ENCODE measurements around the gene PRRG4. TPM values are rescaled to one million over a fixed set of nuclear protein-coding genes. Genes with fewer than 3 reads are reported as not detected.

Gene PRRG4
- total and polyA plus RNA-seq, 2 of the 13 experiments (the other 11 are each of a cell fraction or from before 2014, with no cell fraction given): 0.24 to 0.95 TPM

DNA sequence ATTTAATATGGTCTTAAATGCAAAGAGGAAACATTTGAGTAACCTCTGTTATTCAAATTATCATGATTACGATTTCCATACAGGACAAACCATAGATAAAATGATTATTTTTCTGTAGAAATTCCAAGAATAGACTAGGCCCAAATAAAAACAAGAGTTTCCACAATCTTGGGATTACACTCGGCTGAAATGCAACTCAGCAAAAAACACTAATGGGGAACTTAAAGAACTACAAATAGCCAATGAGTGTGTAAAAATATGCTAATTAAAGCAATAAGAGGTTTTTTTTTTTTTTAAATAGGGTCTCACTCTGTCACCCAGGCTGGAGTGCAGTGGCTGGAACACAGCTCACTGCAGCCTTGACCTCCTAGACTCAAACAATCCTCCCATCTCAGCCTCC, 10.5 kb upstream of the PRRG4 start:
- no peak overlapping the region for H3K27ac ChIP-seq (ENCODE audit: extremely low read length, insufficient read depth, low read length)
- H3K4me3 ChIP-seq (replicated peaks in 1 of 3; ENCODE audit: insufficient read depth in 1 of 3, low read depth in 2 of 3, low read length in 3 of 3): no peak overlapping the region
- no peak overlapping the region for H3K4me2 ChIP-seq (ENCODE audit: low read depth, low read length)
- FAIRE-seq (no peak), ATAC-seq (no peak), DNase-seq (ENCODE audit: low spot score) (no peak)
- no peaks in the 10 kb centered on the region for H3K36me3 ChIP-seq (replicated peaks in 1 of 2; ENCODE audit: control insufficient read depth in 1 of 2, insufficient read depth in 2 of 2, low read length in 2 of 2)
- H3K79me2 ChIP-seq (ENCODE audit: insufficient read depth, low read length): no peaks in the 10 kb centered on the region
- 0 out of 5 replicates have a peak, but pooled peaks cover 2 to 3% of the 10 kb centered on the region in 2 experiments for H3K27me3 ChIP-seq (ENCODE audit: control insufficient read depth in 1 of 2, insufficient read depth in 2 of 2, low read length in 2 of 2)
- no TSS peak for BruUV-seq (replicated peaks)
- ChIA-PET POLR2A (no interaction called here), CTCF (ENCODE audit: low intra/inter-chr PET ratio, low total read pairs) (no interaction called here)
- TF ChIP-seq ZNF572 (CRISPR knock-in tag; IDR thresholded peaks at IDR 0.05) (no peak), MAFK (conservative IDR thresholded peaks at IDR 0.05 in 1 of 2, IDR thresholded peaks at IDR 0.05 in 1 of 2; ENCODE audit: low read length in 2 of 2) (peak; percentile 57 to 68), MAFF (IDR thresholded peaks at IDR 0.05; ENCODE audit: low read depth, low read length) (peak; percentile 41; the same call in 1 of the 2 replicates), PITX1 (CRISPR knock-in tag; IDR thresholded peaks at IDR 0.05) (no peak)
- intact Hi-C loops (cut with micrococcal nuclease; ENCODE audit: unreplicated experiment): no loop called here
- WGBS (ENCODE audit: low lambda C conversion rate): 40% methylated on average over 2 of the region's 2 CpGs
- no peak overlapping the region for H2AFZ ChIP-seq (ENCODE audit: low read length)
- in situ Hi-C loops (cut with HindIII; ENCODE audit: extremely low pct_ligation_motif_present, low pct_unique_long_range_greater_than_20kb): no loop called here
- H4K20me1 ChIP-seq (ENCODE audit: insufficient read depth, low read length): no peaks in the 10 kb centered on the region
- no peak overlapping the region for H3K9ac ChIP-seq (ENCODE audit: insufficient read depth, low read depth, low read length)
- no peaks in the 10 kb centered on the region for H3K9me3 ChIP-seq (ENCODE audit: low read length)
- no peaks in the 10 kb centered on the region for H3K4me1 ChIP-seq (ENCODE audit: insufficient read depth, low read length)

DNA sequence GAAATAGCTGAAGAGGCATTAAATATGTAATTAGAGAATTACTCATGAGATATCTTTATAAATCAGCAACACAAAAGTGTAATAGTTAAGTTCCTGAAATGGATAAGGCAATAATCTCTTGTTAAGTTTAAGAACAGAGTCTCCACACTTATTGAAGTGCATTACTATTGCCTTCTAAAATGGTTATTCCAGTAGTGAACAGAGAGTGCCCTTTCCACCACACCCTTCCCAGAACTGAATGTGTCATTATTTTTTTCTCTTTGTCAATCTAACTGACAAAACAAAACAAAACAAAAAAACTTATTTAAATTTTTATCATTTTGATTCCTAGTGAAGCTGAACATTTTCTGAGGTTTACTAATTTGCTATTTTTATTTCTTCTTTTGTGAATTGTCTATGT, 9.2 kb upstream of the PRRG4 start:
- intact Hi-C loops (cut with micrococcal nuclease; ENCODE audit: unreplicated experiment): no loop called here
- Histone ChIP-seq H3K79me2 (ENCODE audit: insufficient read depth, low read length) (no peaks in the 10 kb centered on the region), H3K4me3 (replicated peaks in 1 of 3; ENCODE audit: insufficient read depth in 1 of 3, low read depth in 2 of 3, low read length in 3 of 3) (no peak overlapping the region), H3K36me3 (replicated peaks in 1 of 2; ENCODE audit: control insufficient read depth in 1 of 2, insufficient read depth in 2 of 2, low read length in 2 of 2) (no peaks in the 10 kb centered on the region), H3K4me1 (ENCODE audit: insufficient read depth, low read length) (no peaks in the 10 kb centered on the region), H3K27me3 (ENCODE audit: control insufficient read depth in 1 of 2, insufficient read depth in 2 of 2, low read length in 2 of 2) (0 out of 5 replicates have a peak, but pooled peaks cover 0 to 2% of the 10 kb centered on the region in 2 experiments), H2AFZ (ENCODE audit: low read length) (no peak overlapping the region), H3K9me3 (ENCODE audit: low read length) (no peaks in the 10 kb centered on the region), H3K27ac (ENCODE audit: extremely low read length, insufficient read depth, low read length) (no peak overlapping the region), H3K9ac (ENCODE audit: insufficient read depth, low read depth, low read length) (no peak overlapping the region), H4K20me1 (ENCODE audit: insufficient read depth, low read length) (no peaks in the 10 kb centered on the region), H3K4me2 (ENCODE audit: low read depth, low read length) (no peak overlapping the region)
- in situ Hi-C loops (cut with HindIII; ENCODE audit: extremely low pct_ligation_motif_present, low pct_unique_long_range_greater_than_20kb): no loop called here
- no TSS peak for BruUV-seq (replicated peaks)
- FAIRE-seq: no peak
- ChIA-PET POLR2A (no interaction called here), CTCF (ENCODE audit: low intra/inter-chr PET ratio, low total read pairs) (no interaction called here)
- no peak for ATAC-seq
- DNase-seq (ENCODE audit: low spot score): no peak
- TF ChIP-seq, protein P1, sequence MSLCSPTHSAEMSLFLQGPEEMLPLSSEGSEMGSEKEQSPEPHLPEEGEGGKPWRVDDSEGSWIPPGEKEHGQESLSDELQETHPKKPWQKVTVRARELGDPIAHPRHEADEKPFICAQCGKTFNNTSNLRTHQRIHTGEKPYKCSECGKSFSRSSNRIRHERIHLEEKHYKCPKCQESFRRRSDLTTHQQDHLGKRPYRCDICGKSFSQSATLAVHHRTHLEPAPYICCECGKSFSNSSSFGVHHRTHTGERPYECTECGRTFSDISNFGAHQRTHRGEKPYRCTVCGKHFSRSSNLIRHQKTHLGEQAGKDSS (CRISPR knock-in tag; IDR thresholded peaks at IDR 0.05; ENCODE audit: borderline replicate concordance, low read depth): no peak
- TF ChIP-seq, protein P2, sequence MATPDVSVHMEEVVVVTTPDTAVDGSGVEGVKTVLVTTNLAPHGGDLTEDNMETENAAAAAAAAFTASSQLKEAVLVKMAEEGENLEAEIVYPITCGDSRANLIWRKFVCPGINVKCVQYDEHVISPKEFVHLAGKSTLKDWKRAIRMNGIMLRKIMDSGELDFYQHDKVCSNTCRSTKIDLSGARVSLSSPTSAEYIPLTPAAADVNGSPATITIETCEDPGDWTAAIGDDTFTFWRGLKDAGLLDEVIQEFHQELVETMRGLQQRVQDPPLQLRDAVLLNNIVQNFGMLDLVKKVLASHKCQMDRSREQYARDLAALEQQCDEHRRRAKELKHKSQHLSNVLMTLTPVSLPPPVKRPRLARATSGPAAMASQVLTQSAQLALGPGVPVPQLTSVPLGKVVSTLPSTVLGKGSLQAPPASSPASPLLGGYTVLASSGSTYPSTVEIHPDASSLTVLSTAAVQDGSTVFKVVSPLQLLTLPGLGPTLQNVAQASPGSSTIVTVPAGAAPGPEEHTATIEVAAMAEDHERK (CRISPR knock-in tag; IDR thresholded peaks at IDR 0.05; ENCODE audit: low read depth): no peak
- TF ChIP-seq TCF12 (IDR thresholded peaks at IDR 0.05): no peak
- TF ChIP-seq TCF12 (CRISPR knock-in tag; IDR thresholded peaks at IDR 0.05): no peak
- no peak for TF ChIP-seq ZNF543 (CRISPR knock-in tag; IDR thresholded peaks at IDR 0.05)
- no peak for TF ChIP-seq ZNF317 (CRISPR knock-in tag; IDR thresholded peaks at IDR 0.05)
- no peak for TF ChIP-seq ZNF432 (CRISPR knock-in tag; IDR thresholded peaks at IDR 0.05; ENCODE audit: borderline replicate concordance)
- no peak for TF ChIP-seq ZNF230 (CRISPR knock-in tag; IDR thresholded peaks at IDR 0.05)
- no peak for TF ChIP-seq PHF21A (CRISPR knock-in tag; IDR thresholded peaks at IDR 0.05)
- TF ChIP-seq TBX2 (CRISPR knock-in tag; IDR thresholded peaks at IDR 0.05; ENCODE audit: borderline replicate concordance): no peak
- no peak for TF ChIP-seq NR2C2 (CRISPR knock-in tag; IDR thresholded peaks at IDR 0.05; ENCODE audit: borderline replicate concordance)
- TF ChIP-seq MED1 (CRISPR knock-in tag; IDR thresholded peaks at IDR 0.05): no peak
- no peak for TF ChIP-seq ZNF619 (CRISPR knock-in tag; IDR thresholded peaks at IDR 0.05)
- TF ChIP-seq ZFP37 (CRISPR knock-in tag; IDR thresholded peaks at IDR 0.05; ENCODE audit: borderline replicate concordance): no peak
